CD14-positive monocyte (primary cell): ENCODE results near the gene LRRC38. TPM values are rescaled to one million over a fixed set of nuclear protein-coding genes. Genes with fewer than 3 reads are reported as not detected.

Experiments
- DNase-seq, 3 donors: peaks; one replicate each; pipeline ENCODE4 v3.0.0-alpha.2; 2011 to 2022
- H2AFZ ChIP-seq: 2 replicates; pipeline ENCODE4 v1.6.0; 2012; ENCODE audit warnings: mild to moderate bottlenecking, low read depth, low read length, inconsistent platforms; ENCODE audit not compliant: insufficient read depth, poor library complexity, severe bottlenecking
- H3K27ac ChIP-seq, 2 donors: 1 replicate in 1 of 2; 2 replicates in 1 of 2; pipeline ENCODE4 v1.5.1; 2012 to 2013; ENCODE audit warnings: low read length in 2 of 2, control low read depth in 1 of 2, inconsistent platforms in 1 of 2, low read depth in 1 of 2, mild to moderate bottlenecking in 1 of 2
- H3K27me3 ChIP-seq, 2 donors: one replicate each; pipeline versions ENCODE4 v1.6.0 to v1.6.1; 2011 to 2013; ENCODE audit warnings: low read length in 2 of 2; ENCODE audit not compliant: control insufficient read depth in 2 of 2, insufficient read depth in 2 of 2
- H3K36me3 ChIP-seq, 2 donors: replicated peaks in 1 of 2; 1 replicate in 1 of 2; 2 replicates in 1 of 2; pipeline versions ENCODE4 v1.5.1 to v1.6.1; 2012 to 2013; ENCODE audit warnings: low read length in 2 of 2, control low read depth in 1 of 2, inconsistent platforms in 1 of 2, mild to moderate bottlenecking in 1 of 2; ENCODE audit not compliant: insufficient read depth in 2 of 2, control insufficient read depth in 1 of 2
- H3K4me1 ChIP-seq, 2 donors: 1 replicate in 1 of 2; 2 replicates in 1 of 2; pipeline versions ENCODE4 v1.5.1 to v1.6.1; 2012 to 2013; ENCODE audit warnings: low read length in 2 of 2, control low read depth in 1 of 2, inconsistent platforms in 1 of 2, mild to moderate bottlenecking in 1 of 2, moderate library complexity in 1 of 2; ENCODE audit not compliant: insufficient read depth in 2 of 2, control insufficient read depth in 1 of 2
- H3K4me2 ChIP-seq: replicated peaks from 2 replicates; pipeline ENCODE3; 2012; ENCODE audit warnings: low read length, moderate library complexity, mild to moderate bottlenecking; ENCODE audit not compliant: poor library complexity, severe bottlenecking; ENCODE audit errors: extremely low read depth
- H3K4me3 ChIP-seq, 3 experiments: fragments of 200-600 bp in 1 of 3; sonication (generic) in 1 of 3; replicated peaks in 1 of 3; 1 replicate in 2 of 3; 2 replicates in 1 of 3; pipeline ENCODE4 v1.5.1; 2011 to 2013; ENCODE audit warnings: low read length in 3 of 3, mild to moderate bottlenecking in 3 of 3, control low read depth in 2 of 3, low read depth in 2 of 3, inconsistent platforms in 1 of 3, moderate library complexity in 1 of 3
- H3K79me2 ChIP-seq: 2 replicates; pipeline ENCODE4 v1.6.0; 2012; ENCODE audit warnings: mild to moderate bottlenecking, control low read depth, inconsistent platforms, low read length, moderate library complexity; ENCODE audit not compliant: insufficient read depth
- H3K9ac ChIP-seq: 2 replicates; pipeline ENCODE4 v1.6.0; 2017; ENCODE audit warnings: low read length, mild to moderate bottlenecking; ENCODE audit not compliant: insufficient read depth, poor library complexity, severe bottlenecking
- H3K9me3 ChIP-seq, 2 donors: replicated peaks in 1 of 2; 1 replicate in 1 of 2; 2 replicates in 1 of 2; pipeline versions ENCODE4 v1.5.1 to v1.6.1; 2012 to 2013; ENCODE audit warnings: low read length in 2 of 2, control low read depth in 1 of 2; ENCODE audit not compliant: control insufficient read depth in 1 of 2, insufficient read depth in 1 of 2
- H4K20me1 ChIP-seq: 2 replicates; pipeline ENCODE4 v1.6.0; 2012; ENCODE audit warnings: mild to moderate bottlenecking, low read length, control low read depth, moderate library complexity; ENCODE audit not compliant: insufficient read depth
- H3K27ac Mint-ChIP-seq, 7 donors: one replicate each; pipeline ENCODE4 v1.8.0; 2020; ENCODE audit warnings: mild to moderate bottlenecking in 7 of 7, mixed read lengths in 7 of 7, moderate library complexity in 6 of 7, inconsistent platforms in 2 of 7
- H3K27me3 Mint-ChIP-seq, 3 donors: one replicate each; pipeline ENCODE4 v1.8.0; 2021 to 2022; ENCODE audit warnings: low read depth in 3 of 3, mild to moderate bottlenecking in 3 of 3, mixed read lengths in 3 of 3, moderate library complexity in 3 of 3, inconsistent platforms in 1 of 3
- H3K36me3 Mint-ChIP-seq, 2 donors: one replicate each; pipeline ENCODE4 v1.8.0; 2020; ENCODE audit warnings: mixed read lengths in 2 of 2, inconsistent platforms in 1 of 2, mild to moderate bottlenecking in 1 of 2
- H3K4me1 Mint-ChIP-seq: one replicate; pipeline ENCODE4 v1.8.0; 2020; ENCODE audit warnings: mild to moderate bottlenecking, mixed read lengths
- H3K4me3 Mint-ChIP-seq, 2 donors: one replicate each; pipeline ENCODE4 v1.8.0; 2020; ENCODE audit warnings: mild to moderate bottlenecking in 2 of 2, mixed read lengths in 2 of 2, moderate library complexity in 1 of 2
- H3K9me3 Mint-ChIP-seq, 7 donors: one replicate each; pipeline ENCODE4 v1.8.0; 2020 to 2022; ENCODE audit warnings: mixed read lengths in 7 of 7, mild to moderate bottlenecking in 6 of 7, moderate library complexity in 6 of 7, inconsistent platforms in 2 of 7
- WGBS: methylation state at CpG from one replicate; pipeline ENCODE4 v1.1.5; 2013; ENCODE audit warnings: missing lambda C conversion rate; ENCODE audit not compliant: insufficient coverage; 5-methylcytosine and 5-hydroxymethylcytosine counted together
- intact Hi-C, 2 donors: fragments of 100-400 bp; cut with micrococcal nuclease; formaldehyde crosslinking; loops; one replicate each; pipeline versions ENCODE4 v1.15.0 to v1.15.1; 2023
- polyA plus RNA-seq, 3 donors: library from polyadenylated mRNA; depleted of rRNA in 1 of 3; unstranded in 2 of 3; stranded (reverse) in 1 of 3; fragments of 300-500 nt in 2 of 3; fragments of >200 nt in 1 of 3; fragmentation: Illumina TruSeq in 2 of 3; gene quantifications; 1 replicate in 2 of 3; 2 replicates in 1 of 3; pipeline ENCODE4 v1.2.3, GENCODE V29; 2012 to 2021
- TF ChIP-seq, protein P1 (sequence below): fragments of 200-600 bp; IDR thresholded peaks from one replicate; pipeline ENCODE4 v1.8.0; 2022; ENCODE audit warnings: antibody characterized with exemption, mild to moderate bottlenecking

LRRC38 gene
- polyA plus RNA-seq, 3 donors, result not detected

DNA sequence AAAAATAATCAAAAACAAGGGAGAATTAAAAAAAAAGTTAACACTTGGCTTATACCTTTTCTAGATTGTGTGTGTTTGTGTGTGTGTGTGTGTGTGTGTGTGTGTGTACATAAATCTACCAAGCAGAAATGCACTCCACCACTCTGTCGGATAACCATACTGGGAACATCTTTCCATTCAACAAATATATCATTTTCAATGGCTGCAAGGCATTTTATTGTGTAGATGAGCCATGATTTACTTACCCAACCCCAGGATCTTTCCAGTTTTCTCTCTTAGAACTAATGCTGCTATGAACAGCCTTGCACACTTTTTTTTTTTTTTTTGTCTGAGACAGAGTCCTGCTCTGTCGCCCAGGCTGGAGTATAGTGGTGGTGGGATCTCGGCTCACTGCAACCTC is 25.8 kb downstream of the LRRC38 start:
- TF ChIP-seq, protein P1, sequence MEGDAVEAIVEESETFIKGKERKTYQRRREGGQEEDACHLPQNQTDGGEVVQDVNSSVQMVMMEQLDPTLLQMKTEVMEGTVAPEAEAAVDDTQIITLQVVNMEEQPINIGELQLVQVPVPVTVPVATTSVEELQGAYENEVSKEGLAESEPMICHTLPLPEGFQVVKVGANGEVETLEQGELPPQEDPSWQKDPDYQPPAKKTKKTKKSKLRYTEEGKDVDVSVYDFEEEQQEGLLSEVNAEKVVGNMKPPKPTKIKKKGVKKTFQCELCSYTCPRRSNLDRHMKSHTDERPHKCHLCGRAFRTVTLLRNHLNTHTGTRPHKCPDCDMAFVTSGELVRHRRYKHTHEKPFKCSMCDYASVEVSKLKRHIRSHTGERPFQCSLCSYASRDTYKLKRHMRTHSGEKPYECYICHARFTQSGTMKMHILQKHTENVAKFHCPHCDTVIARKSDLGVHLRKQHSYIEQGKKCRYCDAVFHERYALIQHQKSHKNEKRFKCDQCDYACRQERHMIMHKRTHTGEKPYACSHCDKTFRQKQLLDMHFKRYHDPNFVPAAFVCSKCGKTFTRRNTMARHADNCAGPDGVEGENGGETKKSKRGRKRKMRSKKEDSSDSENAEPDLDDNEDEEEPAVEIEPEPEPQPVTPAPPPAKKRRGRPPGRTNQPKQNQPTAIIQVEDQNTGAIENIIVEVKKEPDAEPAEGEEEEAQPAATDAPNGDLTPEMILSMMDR, result no peak
- Histone ChIP-seq H3K4me1 (no peaks in the 10 kb centered on the region), H3K36me3 (no peaks in the 10 kb centered on the region), H3K27me3 (peaks cover 0 to 2% of the 10 kb centered on the region in 2 donors), H3K9me3 (no peaks in the 10 kb centered on the region), H3K79me2 (no peaks in the 10 kb centered on the region), H3K4me3 (no peak overlapping the region), H3K9ac (no peak overlapping the region), H3K4me2 (no peak overlapping the region), H4K20me1 (no peaks in the 10 kb centered on the region), H2AFZ (no peak overlapping the region), H3K27ac (no peak overlapping the region)
- WGBS, result no CpG with 5 or more reads among the region's 3 CpGs
- intact Hi-C loops, result no loop called here
- Mint-ChIP-seq H3K4me1 (peaks cover 2% of the 10 kb centered on the region), H3K27me3 (peaks cover 5 to 19% (median 13%) of the 10 kb centered on the region in 3 donors), H3K27ac (no peak overlapping the region), H3K36me3 (no peaks in the 10 kb centered on the region), H3K4me3 (no peak overlapping the region), H3K9me3 (peaks cover 0 to 3% (median 0%) of the 10 kb centered on the region in 7 donors)
- DNase-seq, result no peak

DNA sequence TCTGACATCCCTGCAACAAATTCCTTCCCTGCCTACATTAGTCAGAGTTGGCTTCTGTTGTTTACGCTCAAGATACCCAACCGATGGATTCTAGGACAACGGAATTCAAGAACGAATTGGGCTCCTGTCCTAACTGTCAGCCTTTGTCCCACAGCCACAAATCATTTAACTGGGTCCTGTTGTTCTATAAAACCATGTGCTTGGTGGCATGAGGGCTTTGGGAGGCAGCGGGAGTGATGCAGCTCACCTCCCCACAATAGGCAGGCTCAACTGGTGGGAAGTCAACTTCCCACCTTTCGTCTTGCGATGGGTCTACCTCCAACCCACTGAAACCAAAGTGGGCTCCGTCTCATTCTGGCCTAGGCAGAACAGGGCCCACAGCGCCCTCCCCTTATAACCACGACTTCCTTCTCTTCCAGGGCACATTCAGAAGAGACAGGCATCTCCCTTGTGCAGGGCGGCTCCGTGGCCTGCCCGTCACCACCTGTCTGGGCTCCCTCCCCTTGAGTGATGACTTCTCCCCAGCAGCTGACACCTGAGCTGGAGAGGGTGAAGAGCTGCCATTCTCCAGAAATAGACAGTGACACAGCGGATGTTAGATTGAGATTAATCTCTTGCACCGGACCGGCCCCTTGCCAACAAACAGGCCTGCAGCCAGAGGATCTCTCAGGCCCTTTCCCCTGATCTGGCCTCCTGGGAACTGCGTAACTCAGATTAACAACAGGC is 26.5 kb downstream of the LRRC38 start:
- H3K27me3 ChIP-seq, result peaks cover 0 to 2% of the 10 kb centered on the region in 2 donors
- TF ChIP-seq, protein P1, result no peak
- no peaks in the 10 kb centered on the region for H3K36me3 ChIP-seq
- intact Hi-C loops, result no loop called here
- no peaks in the 10 kb centered on the region for H3K79me2 ChIP-seq
- H4K20me1 ChIP-seq, result no peaks in the 10 kb centered on the region
- H3K9me3 ChIP-seq, result no peaks in the 10 kb centered on the region
- no peak for DNase-seq
- Mint-ChIP-seq H3K9me3 (peaks cover 0 to 3% (median 0%) of the 10 kb centered on the region in 7 donors), H3K27ac (no peak overlapping the region), H3K27me3 (peaks cover 6 to 19% (median 13%) of the 10 kb centered on the region in 3 donors), H3K4me1 (peaks cover 2% of the 10 kb centered on the region), H3K36me3 (no peaks in the 10 kb centered on the region), H3K4me3 (no peak overlapping the region)
- H2AFZ ChIP-seq, result no peak overlapping the region
- no peak overlapping the region for H3K9ac ChIP-seq
- H3K4me3 ChIP-seq, result no peak overlapping the region
- WGBS, result 18% methylated on average over 15 of the region's 17 CpGs
- H3K27ac ChIP-seq, result no peak overlapping the region
- no peaks in the 10 kb centered on the region for H3K4me1 ChIP-seq
- no peak overlapping the region for H3K4me2 ChIP-seq
